ENCODE measurements around the gene SSR1. TPM values are rescaled to one million over a fixed set of nuclear protein-coding genes. Genes with fewer than 3 reads are reported as not detected.

The SSR1 gene
- total RNA-seq, 1 experiment from 2014 or later, result 119 TPM

Other genes starting within 250 kb of the SSR1 start
- gene RREB1, start 205.2 kb downstream of the SSR1 start, total RNA-seq (2014; rRNA removed; shearing (Covaris generic)), result 5.8 and 6.0 TPM in 2 replicates
- gene CAGE1, start 76.5 kb upstream of the SSR1 start, total RNA-seq (2014; rRNA removed; shearing (Covaris generic)), result not detected in 2 replicates
- 11.9 and 15.5 TPM in 2 replicates for gene RIOK1, start 76.6 kb upstream of the SSR1 start, total RNA-seq (2014; rRNA removed; shearing (Covaris generic))
- under 0.01 TPM in 2 replicates for gene DSP, start 228.5 kb upstream of the SSR1 start, total RNA-seq (2014; rRNA removed; shearing (Covaris generic))

All from RPMI7951 (cell line).